Activated naive CD4-positive, alpha-beta T cell treated with anti-CD3 and anti-CD28 coated beads, Interleukin-2, amount 50 U/mL, for 24 hours (primary cell): ENCODE data around the gene CCNF.

Experiments used
- H3K27ac Mint-ChIP-seq: one replicate; pipeline ENCODE4 v1.8.0; 2021; ENCODE audit warnings: mild to moderate bottlenecking, mixed read lengths
- H3K27me3 Mint-ChIP-seq: one replicate; pipeline ENCODE4 v1.8.0; 2021; ENCODE audit warnings: mixed read lengths
- H3K36me3 Mint-ChIP-seq: one replicate; pipeline ENCODE4 v1.8.0; 2021; ENCODE audit warnings: mixed read lengths
- H3K4me1 Mint-ChIP-seq: one replicate; pipeline ENCODE4 v1.8.0; 2021; ENCODE audit warnings: mixed read lengths
- H3K4me3 Mint-ChIP-seq: one replicate; pipeline ENCODE4 v1.8.0; 2021; ENCODE audit warnings: mild to moderate bottlenecking, mixed read lengths
- H3K9me3 Mint-ChIP-seq: one replicate; pipeline ENCODE4 v1.8.0; 2021; ENCODE audit warnings: mixed read lengths

Gene CCNF

DNA sequence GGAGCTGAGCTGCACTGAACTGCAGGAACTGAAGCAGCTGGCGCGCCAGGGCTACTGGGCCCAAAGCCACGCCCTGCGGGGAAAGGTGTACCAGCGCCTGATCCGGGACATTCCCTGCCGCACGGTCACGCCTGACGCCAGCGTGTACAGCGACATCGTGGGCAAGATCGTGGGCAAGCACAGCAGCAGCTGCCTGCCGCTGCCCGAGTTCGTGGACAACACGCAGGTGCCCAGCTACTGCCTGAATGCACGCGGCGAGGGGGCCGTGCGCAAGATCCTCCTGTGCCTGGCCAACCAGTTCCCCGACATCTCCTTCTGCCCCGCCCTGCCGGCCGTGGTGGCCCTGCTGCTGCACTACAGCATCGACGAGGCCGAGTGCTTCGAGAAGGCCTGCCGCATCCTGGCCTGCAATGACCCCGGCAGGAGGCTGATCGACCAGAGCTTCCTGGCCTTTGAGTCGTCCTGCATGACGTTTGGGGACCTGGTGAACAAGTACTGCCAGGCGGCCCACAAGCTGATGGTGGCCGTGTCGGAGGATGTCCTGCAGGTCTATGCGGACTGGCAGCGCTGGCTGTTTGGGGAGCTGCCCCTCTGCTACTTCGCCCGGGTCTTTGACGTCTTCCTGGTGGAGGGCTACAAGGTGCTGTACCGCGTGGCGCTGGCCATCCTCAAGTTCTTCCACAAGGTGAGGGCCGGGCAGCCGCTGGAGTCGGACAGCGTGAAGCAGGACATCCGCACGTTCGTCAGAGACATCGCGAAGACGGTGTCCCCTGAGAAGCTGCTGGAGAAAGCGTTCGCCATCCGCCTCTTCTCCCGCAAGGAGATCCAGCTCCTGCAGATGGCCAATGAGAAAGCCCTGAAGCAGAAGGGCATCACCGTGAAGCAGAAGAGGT lies 67.2 kb downstream of the CCNF start:
- Mint-ChIP-seq H3K9me3 (no peaks in the 10 kb centered on the region), H3K27me3 (no peaks in the 10 kb centered on the region), H3K4me1 (no peaks in the 10 kb centered on the region), H3K4me3 (no peak overlapping the region), H3K27ac (no peak overlapping the region), H3K36me3 (peaks cover 4% of the 10 kb centered on the region)

DNA sequence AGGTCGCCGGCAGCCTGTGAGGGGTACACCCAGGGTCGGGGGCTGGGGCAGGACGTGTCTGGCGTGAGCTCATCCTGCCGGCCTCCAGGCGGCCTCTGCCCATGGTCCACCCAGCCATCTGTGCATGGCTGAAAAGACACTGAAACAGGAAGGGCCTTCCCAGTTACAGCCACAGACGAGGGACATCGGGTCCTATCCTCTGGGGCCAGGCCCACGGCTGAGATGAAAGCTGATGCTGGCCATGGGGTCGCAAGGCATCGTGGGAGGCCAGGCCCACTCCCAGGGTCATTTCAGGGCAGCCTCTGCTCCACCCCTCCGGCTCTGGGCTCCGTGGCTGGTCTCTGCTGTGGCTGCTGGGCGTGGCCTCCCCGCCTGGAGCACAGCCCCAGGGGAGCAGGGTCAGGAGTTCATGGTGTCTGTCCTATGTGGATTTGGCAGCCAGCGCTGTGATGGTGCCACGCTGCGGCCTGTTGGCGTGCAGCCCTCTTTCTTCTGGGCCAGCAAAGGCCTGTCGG lies 67.9 kb downstream of the CCNF start:
- H3K27ac Mint-ChIP-seq, result no peak overlapping the region
- H3K36me3 Mint-ChIP-seq, result peaks cover 4% of the 10 kb centered on the region
- H3K9me3 Mint-ChIP-seq, result no peaks in the 10 kb centered on the region
- no peak overlapping the region for H3K4me3 Mint-ChIP-seq
- no peaks in the 10 kb centered on the region for H3K27me3 Mint-ChIP-seq
- H3K4me1 Mint-ChIP-seq, result no peaks in the 10 kb centered on the region

DNA sequence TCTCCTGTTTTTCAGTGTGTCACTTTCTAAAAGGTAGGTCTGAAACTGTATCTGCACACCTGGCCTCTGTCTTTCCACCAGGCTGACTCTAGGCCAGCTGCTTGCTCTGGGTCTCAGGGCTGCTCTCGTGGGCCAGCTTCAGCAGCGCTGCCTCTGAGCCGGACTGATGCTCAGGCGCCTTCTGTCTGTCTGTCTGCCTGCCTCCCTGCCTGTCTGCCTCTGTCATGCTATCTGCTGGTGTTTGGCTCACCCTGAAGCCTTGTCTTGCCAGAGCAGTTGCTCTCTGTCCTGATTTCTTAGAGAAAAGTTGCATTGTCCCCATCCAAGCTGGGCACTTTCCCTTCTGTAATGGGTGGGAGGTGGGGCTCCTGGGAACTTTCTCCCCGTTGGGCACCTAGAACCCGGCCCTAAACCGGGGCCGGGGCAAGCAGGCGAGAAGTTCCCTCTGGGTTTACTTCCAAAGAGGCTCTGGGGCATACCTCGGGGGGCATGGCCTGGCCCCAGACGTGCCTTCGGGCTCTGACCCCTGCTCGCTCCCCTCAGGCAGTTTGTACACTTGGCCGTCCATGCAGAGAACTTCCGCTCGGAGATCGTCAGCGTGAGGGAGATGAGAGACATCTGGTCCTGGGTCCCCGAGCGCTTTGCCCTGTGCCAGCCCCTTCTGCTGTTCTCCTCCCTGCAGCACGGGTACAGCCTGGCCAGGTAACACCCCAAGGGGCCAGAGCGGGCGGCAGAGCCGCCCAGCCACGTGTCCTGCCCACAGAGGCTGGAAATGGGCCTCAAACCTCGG lies 68.6 kb downstream of the CCNF start:
- no peaks in the 10 kb centered on the region for H3K4me1 Mint-ChIP-seq
- no peak overlapping the region for H3K27ac Mint-ChIP-seq
- no peaks in the 10 kb centered on the region for H3K27me3 Mint-ChIP-seq
- H3K4me3 Mint-ChIP-seq, result no peak overlapping the region
- H3K36me3 Mint-ChIP-seq, result peaks cover 4% of the 10 kb centered on the region
- H3K9me3 Mint-ChIP-seq, result no peaks in the 10 kb centered on the region

DNA sequence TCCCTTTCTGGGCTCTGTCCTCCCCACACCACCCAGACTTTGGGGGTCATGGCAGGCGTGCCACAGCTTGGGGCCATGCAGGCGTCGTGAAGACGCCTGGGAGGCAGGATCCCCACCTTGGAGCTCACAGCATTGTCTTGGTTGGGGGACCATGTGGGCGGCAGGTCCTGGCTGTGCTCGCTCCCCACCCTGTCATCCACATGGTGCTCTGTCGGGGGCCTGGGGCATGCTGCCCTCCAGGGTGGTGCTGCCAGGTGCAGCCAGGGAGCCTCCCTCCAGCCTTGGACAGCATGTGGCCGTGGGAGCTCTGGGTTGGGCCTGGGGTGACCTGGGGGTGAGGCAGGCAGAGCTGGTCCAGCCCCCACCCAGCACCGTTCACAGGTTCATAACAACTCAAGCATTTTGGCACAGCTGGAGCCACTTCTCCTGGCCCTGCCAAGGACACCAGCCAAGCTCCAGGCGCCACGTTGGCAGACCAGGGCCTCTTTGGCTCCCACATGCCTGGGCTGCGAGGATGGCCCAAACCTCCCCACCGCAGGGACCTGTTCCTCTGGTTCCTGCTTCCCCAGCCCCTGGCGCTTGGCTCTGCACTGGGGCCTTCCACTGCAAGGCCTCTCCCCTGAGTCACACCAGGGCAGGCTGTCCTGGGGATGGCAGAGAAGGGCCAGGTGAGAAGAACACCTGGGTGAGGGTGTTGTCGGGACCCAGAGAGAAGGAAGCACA lies 69.4 kb downstream of the CCNF start:
- Mint-ChIP-seq H3K4me3 (no peak overlapping the region), H3K4me1 (no peaks in the 10 kb centered on the region), H3K36me3 (peaks cover 4% of the 10 kb centered on the region), H3K9me3 (no peaks in the 10 kb centered on the region), H3K27ac (no peak overlapping the region), H3K27me3 (no peaks in the 10 kb centered on the region)

DNA sequence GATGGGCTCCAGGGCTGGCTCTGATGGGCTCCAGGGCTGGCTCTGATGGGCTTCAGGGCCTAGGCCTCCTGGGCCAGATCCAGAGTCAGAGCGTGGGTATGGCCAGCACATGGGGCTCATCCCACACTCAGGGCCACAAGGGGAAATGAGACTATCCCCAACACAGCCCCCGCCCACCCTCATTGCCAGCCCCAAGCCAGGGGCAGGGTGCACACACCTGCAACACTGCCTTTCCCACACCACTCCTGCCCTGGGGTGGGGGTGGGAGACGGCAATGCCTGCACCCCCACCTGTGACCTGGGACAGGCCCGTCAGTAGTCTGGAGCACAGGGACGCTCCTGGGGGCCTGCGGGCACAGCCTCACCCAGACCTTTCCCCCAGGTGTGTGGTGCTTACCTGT lies 70.2 kb downstream of the CCNF start:
- Mint-ChIP-seq H3K27me3 (no peaks in the 10 kb centered on the region), H3K27ac (no peak overlapping the region), H3K4me1 (no peaks in the 10 kb centered on the region), H3K9me3 (no peaks in the 10 kb centered on the region), H3K4me3 (no peak overlapping the region), H3K36me3 (peaks cover 4% of the 10 kb centered on the region)

DNA sequence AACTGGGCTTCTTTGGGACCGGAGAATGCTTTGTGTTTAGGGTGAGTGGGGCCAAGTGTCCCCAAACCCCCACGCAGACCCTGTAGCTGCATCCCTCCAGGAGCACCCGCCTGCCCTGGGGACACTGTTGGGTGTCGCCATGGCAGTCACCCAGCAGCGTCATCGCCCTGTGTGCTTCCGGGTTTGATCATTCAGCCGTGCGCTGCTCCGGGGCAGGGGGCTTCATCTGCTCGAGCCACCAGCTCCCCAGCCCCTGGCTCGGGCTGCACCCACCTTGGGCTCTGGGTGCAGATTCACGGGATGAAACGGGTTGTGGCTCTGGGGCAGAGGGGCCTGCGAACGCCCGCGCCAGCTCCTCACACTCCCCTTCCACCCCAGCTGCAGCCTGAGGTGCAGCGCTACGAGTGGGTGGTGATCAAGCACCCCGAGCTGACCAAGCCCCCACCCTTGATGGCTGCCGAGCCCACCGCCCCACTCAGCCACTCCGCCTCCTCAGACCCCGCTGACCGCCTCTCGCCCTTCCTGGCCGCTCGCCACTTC lies 70.7 kb downstream of the CCNF start:
- Mint-ChIP-seq H3K4me3 (no peak overlapping the region), H3K27ac (no peak overlapping the region), H3K27me3 (no peaks in the 10 kb centered on the region), H3K4me1 (no peaks in the 10 kb centered on the region), H3K9me3 (no peaks in the 10 kb centered on the region), H3K36me3 (peaks cover 4% of the 10 kb centered on the region)

DNA sequence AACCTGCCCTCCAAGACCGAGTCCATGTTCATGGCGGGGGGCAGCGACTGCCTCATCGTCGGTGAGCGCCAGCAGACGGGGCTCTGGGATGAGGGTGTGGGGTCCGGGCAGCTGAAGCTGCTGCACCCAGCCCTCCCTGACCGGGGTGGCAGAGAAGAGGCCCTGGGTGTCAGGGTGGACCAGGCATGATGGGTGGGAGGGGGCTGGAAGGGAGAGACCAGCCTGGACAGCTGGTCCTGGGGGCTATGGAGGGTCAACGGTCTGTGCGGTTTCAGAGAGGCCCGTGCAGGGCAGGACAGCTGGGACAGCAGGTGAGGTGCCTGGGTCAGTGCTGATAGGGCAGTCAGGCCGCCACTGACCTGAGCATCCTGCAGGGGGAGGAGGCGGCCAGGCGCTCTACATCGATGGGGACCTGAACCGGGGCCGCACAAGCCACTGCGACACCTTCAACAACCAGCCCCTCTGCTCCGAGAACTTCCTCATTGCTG lies 71.2 kb downstream of the CCNF start:
- H3K4me3 Mint-ChIP-seq, result no peak overlapping the region
- H3K4me1 Mint-ChIP-seq, result no peaks in the 10 kb centered on the region
- H3K27ac Mint-ChIP-seq, result no peak overlapping the region
- H3K36me3 Mint-ChIP-seq, result peaks cover 4% of the 10 kb centered on the region
- no peaks in the 10 kb centered on the region for H3K27me3 Mint-ChIP-seq
- H3K9me3 Mint-ChIP-seq, result no peaks in the 10 kb centered on the region

DNA sequence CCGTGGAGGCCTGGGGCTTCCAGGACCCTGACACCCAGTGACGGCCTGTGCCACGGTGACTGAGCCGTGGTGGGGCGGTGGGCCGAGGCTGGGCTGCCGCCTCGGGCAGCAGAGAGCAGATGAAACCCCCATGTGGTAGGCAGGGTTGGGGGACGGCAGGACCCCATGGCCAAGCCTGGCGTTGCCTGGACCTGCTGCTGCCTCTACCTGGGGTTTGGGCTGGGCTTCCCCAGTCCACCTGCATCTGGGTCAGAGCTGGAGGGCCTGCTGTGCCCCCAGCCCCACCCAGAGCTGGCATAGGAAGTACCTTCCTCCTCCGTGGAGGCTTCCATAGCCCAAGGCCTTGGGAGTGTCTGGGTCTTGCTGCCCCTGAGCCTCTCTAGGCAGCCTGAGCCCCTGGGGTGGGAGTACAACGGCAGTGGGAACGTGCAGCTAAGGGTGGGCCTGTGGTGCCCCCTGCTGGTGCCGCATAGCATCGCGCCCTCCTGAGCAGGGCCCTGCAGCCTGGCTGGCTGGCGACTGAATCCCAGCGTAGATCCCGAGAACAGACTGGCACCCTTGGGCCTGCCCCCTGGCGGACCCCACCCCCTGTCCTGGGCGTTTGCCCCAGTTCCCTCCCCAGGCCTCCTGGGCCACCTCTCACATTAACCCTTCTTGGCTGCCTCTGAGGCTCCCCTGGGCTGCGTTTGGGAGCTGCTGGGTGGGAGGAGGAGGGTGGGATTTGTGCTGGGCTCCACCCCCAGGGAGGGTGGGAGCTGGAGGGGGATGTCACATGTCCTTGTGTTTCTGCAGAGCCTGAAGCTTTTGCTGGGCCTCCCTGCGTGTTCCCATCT lies 71.9 kb downstream of the CCNF start:
- H3K4me3 Mint-ChIP-seq, result no peak overlapping the region
- H3K36me3 Mint-ChIP-seq, result peaks cover 4% of the 10 kb centered on the region
- no peaks in the 10 kb centered on the region for H3K9me3 Mint-ChIP-seq
- no peak overlapping the region for H3K27ac Mint-ChIP-seq
- no peaks in the 10 kb centered on the region for H3K27me3 Mint-ChIP-seq
- no peaks in the 10 kb centered on the region for H3K4me1 Mint-ChIP-seq

DNA sequence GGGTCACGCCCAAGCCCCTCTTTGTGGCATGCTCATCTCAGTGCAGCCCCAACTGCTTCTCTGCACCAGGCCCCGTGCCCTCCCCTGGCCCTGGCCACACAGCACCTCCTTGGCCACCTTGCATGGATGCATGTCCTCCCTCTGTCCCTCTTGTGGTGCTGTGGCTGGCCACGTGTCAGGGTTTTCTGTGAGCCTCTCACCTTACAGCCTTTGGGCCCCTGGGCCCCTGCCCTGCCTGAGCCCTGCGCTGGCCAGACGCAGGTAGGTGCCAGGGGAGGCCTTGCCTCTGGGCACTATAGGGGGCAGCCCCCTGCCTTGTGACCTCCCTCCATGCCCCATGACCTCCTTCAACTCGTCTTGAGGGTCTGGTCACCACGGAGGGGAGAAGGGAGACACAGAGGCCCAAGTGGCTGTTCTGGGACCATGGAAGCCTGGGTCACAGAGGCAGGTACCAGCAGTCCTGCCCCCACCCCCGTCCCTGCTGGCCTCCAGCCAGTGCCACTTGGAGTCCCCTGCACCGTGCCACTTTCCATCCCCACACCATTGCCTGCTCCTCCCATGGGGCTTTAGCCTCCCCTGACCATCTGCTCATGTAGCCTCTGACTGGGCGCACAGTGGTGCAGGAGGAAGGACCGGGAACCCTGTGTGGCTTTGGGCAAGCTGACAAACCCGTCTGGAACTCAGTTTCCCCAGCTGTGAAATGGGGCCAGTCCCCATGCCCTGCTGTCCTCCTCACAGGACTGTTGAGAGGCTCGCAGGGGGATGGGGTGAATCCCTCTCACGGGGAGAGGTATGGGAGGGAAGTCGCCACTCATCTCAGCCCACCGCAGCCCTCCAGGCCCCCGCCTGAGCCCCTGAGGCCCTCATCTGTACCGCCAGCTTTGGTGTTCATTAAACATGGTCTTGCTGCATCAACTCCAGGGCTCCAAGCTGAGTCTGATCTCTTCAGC lies 73.0 kb downstream of the CCNF start:
- Mint-ChIP-seq H3K27me3 (no peaks in the 10 kb centered on the region), H3K27ac (no peak overlapping the region), H3K4me3 (no peak overlapping the region), H3K4me1 (no peaks in the 10 kb centered on the region), H3K9me3 (no peaks in the 10 kb centered on the region), H3K36me3 (peaks cover 4% of the 10 kb centered on the region)

DNA sequence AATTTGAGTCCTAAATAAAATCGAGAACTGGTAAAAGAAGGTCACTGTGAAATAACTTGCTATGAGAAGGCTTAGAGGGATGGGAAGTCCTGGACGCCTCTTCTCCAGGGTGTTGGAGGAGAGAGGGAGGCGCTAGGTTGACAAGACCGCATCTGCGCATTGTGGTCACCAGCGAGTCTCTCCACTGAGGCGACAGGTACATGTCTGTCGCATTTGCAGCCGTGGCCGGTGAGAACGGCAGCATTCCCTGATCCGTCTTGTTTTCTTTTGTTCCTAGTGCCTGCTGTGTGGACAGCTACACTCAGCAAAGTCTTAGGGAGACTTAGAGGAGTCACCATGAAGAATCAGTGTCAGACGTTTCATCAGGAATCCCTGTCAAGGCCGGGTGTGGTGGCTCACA lies 76.4 kb downstream of the CCNF start:
- no peak overlapping the region for H3K4me3 Mint-ChIP-seq
- H3K27ac Mint-ChIP-seq, result no peak overlapping the region
- H3K27me3 Mint-ChIP-seq, result no peaks in the 10 kb centered on the region
- no peaks in the 10 kb centered on the region for H3K36me3 Mint-ChIP-seq
- H3K9me3 Mint-ChIP-seq, result no peaks in the 10 kb centered on the region
- H3K4me1 Mint-ChIP-seq, result no peaks in the 10 kb centered on the region

DNA sequence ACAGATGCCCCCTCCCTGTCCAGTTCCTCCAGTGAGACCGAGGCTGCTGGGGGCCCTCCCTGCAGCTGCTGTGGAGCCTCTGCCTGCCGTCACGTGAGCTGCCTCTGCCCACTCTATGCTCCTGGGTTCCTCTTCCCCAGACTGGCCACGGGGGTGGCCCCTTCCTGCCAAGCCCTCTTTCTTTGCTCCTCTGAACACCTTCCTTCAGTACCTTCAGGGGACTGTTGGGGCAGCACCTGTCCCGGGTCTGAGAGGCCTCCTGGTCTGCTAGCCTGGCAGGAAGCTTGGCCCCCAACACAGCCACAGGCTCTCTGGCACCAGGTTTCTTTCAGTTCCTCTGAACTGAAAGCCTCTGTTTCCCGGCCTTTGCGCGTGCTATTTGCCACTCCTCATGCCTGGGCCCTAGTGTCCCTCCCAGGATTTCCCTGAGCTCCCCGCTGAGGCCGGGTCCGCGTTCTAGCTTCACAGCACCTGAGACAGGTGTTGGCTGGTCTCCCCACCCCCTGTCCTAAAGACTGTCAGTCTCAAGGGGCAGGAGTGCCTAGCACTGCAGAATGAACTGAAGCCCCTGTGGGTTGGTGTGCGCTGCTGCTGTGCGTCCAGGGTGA lies 77.9 kb downstream of the CCNF start:
- Mint-ChIP-seq H3K4me1 (peaks cover 1% of the 10 kb centered on the region), H3K9me3 (no peaks in the 10 kb centered on the region), H3K36me3 (no peaks in the 10 kb centered on the region), H3K27ac (no peak overlapping the region), H3K4me3 (no peak overlapping the region), H3K27me3 (no peaks in the 10 kb centered on the region)

DNA sequence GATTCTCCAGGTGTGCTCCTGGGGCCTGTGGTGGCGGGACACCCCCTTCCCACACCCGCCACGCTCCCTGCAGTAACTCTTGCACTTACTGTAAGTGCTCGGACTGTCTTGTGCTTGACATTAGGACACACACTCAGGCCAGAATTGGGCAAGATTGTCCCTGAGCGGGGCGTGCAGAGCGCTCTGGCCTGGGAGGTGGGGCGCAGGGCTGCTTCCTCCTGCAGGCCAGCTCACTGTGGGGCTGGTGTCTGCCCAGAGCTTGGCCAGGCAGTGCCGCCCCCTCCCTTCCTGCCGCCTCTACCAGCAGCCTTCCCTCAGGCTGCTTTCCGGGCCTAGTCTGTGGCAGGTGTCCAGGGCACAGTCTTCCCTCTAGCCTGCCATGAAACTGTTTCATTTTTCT lies 78.4 kb downstream of the CCNF start:
- H3K9me3 Mint-ChIP-seq, result no peaks in the 10 kb centered on the region
- no peak overlapping the region for H3K4me3 Mint-ChIP-seq
- H3K27ac Mint-ChIP-seq, result no peak overlapping the region
- no peaks in the 10 kb centered on the region for H3K36me3 Mint-ChIP-seq
- H3K27me3 Mint-ChIP-seq, result no peaks in the 10 kb centered on the region
- H3K4me1 Mint-ChIP-seq, result peaks cover 6% of the 10 kb centered on the region
